Mesenchymal stem cell (in vitro differentiated cells and primary cell): ENCODE data around the gene PUM1.

Source experiments
- DNase-seq: peaks from one replicate; pipeline ENCODE4 v3.0.0-alpha.2; 2013
- H2AFZ ChIP-seq: one replicate; pipeline ENCODE4 v1.6.1; 2013; ENCODE audit warnings: low read depth, mild to moderate bottlenecking, control low read depth, inconsistent platforms, low read length, moderate library complexity
- H2AK5ac ChIP-seq: 2 replicates; pipeline ENCODE4 v1.6.1; 2013; ENCODE audit warnings: low read length, moderate library complexity, mild to moderate bottlenecking, inconsistent platforms; ENCODE audit not compliant: severe bottlenecking
- H2BK120ac ChIP-seq: one replicate; pipeline ENCODE4 v1.6.1; 2013; ENCODE audit warnings: low read depth, mild to moderate bottlenecking, inconsistent platforms, low read length, moderate library complexity
- H2BK12ac ChIP-seq, 2 experiments: one replicate each; pipeline ENCODE4 v1.6.1; 2013; ENCODE audit warnings: inconsistent platforms in 2 of 2, low read length in 2 of 2, mild to moderate bottlenecking in 2 of 2, moderate library complexity in 2 of 2, control low read depth in 1 of 2
- H2BK15ac ChIP-seq: one replicate; pipeline ENCODE4 v1.6.1; 2013; ENCODE audit warnings: mild to moderate bottlenecking, low read depth, inconsistent platforms; ENCODE audit not compliant: poor library complexity, severe bottlenecking
- H2BK5ac ChIP-seq: 2 replicates; pipeline ENCODE4 v1.6.1; 2013; ENCODE audit warnings: low read depth, mild to moderate bottlenecking, low read length, control low read depth, inconsistent platforms; ENCODE audit not compliant: poor library complexity, severe bottlenecking
- H3K14ac ChIP-seq, 2 experiments: one replicate each; pipeline ENCODE4 v1.6.1; 2013; ENCODE audit warnings: inconsistent platforms in 2 of 2, low read length in 2 of 2, control low read depth in 1 of 2, mild to moderate bottlenecking in 1 of 2, moderate library complexity in 1 of 2
- H3K18ac ChIP-seq, 2 experiments: one replicate each; pipeline ENCODE4 v1.6.1; 2013; ENCODE audit warnings: inconsistent platforms in 2 of 2, low read length in 2 of 2, control low read depth in 1 of 2, low read depth in 1 of 2, mild to moderate bottlenecking in 1 of 2
- H3K23ac ChIP-seq, 2 experiments: one replicate each; pipeline ENCODE4 v1.6.1; 2013; ENCODE audit warnings: inconsistent platforms in 2 of 2, low read length in 2 of 2, mild to moderate bottlenecking in 2 of 2, moderate library complexity in 2 of 2, control low read depth in 1 of 2
- H3K27ac ChIP-seq: 2 replicates; pipeline ENCODE4 v1.5.1; 2013; ENCODE audit warnings: mild to moderate bottlenecking, moderate library complexity, low read length, control low read depth, inconsistent platforms; ENCODE audit not compliant: poor library complexity, severe bottlenecking
- H3K27me3 ChIP-seq, 2 experiments: 2 replicates each; pipeline versions ENCODE4 v1.6.1 to v1.7.0; 2013; ENCODE audit warnings: low read length in 2 of 2, mild to moderate bottlenecking in 2 of 2, moderate library complexity in 2 of 2, control low read depth in 1 of 2, inconsistent platforms in 1 of 2; ENCODE audit not compliant: control insufficient read depth in 1 of 2, insufficient read depth in 1 of 2
- H3K36me3 ChIP-seq, 2 experiments: 2 replicates each; pipeline versions ENCODE4 v1.6.1 to v1.7.0; 2013; ENCODE audit warnings: low read length in 2 of 2, control low read depth in 1 of 2, inconsistent platforms in 1 of 2, low read depth in 1 of 2, mild to moderate bottlenecking in 1 of 2; ENCODE audit not compliant: insufficient read depth in 2 of 2, control insufficient read depth in 1 of 2
- H3K4ac ChIP-seq, 2 experiments: one replicate each; pipeline ENCODE4 v1.6.1; 2013; ENCODE audit warnings: inconsistent platforms in 2 of 2, low read length in 2 of 2, mild to moderate bottlenecking in 2 of 2, moderate library complexity in 2 of 2, control low read depth in 1 of 2, low read depth in 1 of 2
- H3K4me1 ChIP-seq: 2 replicates; pipeline ENCODE4 v1.6.1; 2013; ENCODE audit warnings: low read depth, low read length, control low read depth; ENCODE audit not compliant: control insufficient read depth, insufficient read depth
- H3K4me2 ChIP-seq: 2 replicates; pipeline ENCODE4 v1.6.1; 2013; ENCODE audit warnings: low read length, mild to moderate bottlenecking, inconsistent platforms; ENCODE audit not compliant: poor library complexity, severe bottlenecking
- H3K4me3 ChIP-seq, 2 experiments: 2 replicates each; pipeline versions ENCODE4 v1.5.1 to v1.7.0; 2013; ENCODE audit warnings: low read length in 2 of 2, mild to moderate bottlenecking in 2 of 2, control low read depth in 1 of 2, low read depth in 1 of 2; ENCODE audit not compliant: insufficient read depth in 1 of 2
- H3K79me1 ChIP-seq: replicated peaks from 2 replicates; pipeline ENCODE4 v1.6.1; 2013; ENCODE audit warnings: mild to moderate bottlenecking, control low read depth, low read length, inconsistent platforms; ENCODE audit not compliant: poor library complexity, severe bottlenecking
- H3K9ac ChIP-seq: 2 replicates; pipeline ENCODE4 v1.7.0; 2013; ENCODE audit warnings: mild to moderate bottlenecking, low read length, moderate library complexity
- H3K9me3 ChIP-seq: 2 replicates; pipeline ENCODE4 v1.7.0; 2013; ENCODE audit warnings: mild to moderate bottlenecking, low read length; ENCODE audit not compliant: control insufficient read depth
- H4K8ac ChIP-seq: one replicate; pipeline ENCODE4 v1.6.1; 2013; ENCODE audit warnings: inconsistent platforms, mild to moderate bottlenecking, low read length, moderate library complexity
- H4K91ac ChIP-seq: one replicate; pipeline ENCODE4 v1.6.1; 2013; ENCODE audit warnings: mild to moderate bottlenecking, low read length, inconsistent platforms
- WGBS: methylation state at CpG from one replicate; pipeline ENCODE4 v1.1.7; 2013; ENCODE audit warnings: mixed read lengths; 5-methylcytosine and 5-hydroxymethylcytosine counted together

The PUM1 gene

DNA sequence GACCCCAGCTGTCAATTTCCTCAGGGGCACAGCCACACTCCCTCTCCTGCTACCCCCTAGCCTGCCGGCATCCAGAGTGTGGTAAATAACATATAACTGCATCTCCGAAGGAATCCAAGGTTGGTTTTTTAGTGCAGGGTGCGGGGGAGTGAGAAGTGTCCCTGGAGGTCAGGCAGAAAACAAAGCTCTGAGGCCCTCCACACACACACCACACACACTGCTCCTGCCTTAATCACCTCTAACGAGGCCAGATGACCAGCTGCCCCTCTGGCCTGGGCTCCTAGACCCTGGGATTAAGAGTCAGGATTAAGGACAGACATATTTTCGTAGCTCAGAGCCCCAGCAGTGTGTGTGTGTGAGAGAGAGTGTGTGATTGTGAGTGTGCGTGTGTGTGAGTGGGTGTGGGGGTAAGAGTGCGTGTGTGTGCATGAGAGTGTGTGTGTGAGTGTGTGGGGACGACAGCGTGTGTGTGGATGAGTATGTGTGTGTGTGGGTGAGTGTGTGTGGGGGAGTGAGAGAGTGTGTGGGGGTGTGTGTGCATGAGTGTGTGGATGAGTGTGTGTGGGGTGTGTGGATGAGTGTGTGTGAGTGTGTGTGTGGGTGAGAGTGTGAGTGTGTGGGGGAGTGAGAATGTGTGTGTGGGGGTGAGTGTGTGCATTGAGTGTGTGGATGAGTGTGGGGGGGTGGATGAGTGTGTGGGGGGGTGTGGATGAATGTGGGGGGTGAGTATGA is 171.6 kb downstream of the PUM1 start:
- WGBS: 74% methylated on average over 8 of the region's 9 CpGs

GRCh38 chr1:30892671-30893073 is 172.8 kb downstream of the PUM1 start:
- Histone ChIP-seq H3K14ac (no peak overlapping the region), H3K79me1 (peaks cover 46% of the 10 kb centered on the region), H2AK5ac (no peak overlapping the region), H4K91ac (peak overlapping the region; percentile 6), H2BK5ac (no peak overlapping the region), H2BK120ac (no peak overlapping the region), H2BK15ac (no peak overlapping the region), H3K9ac (no peak overlapping the region), H3K9me3 (no peaks in the 10 kb centered on the region), H3K27me3 (peaks cover 0 to 5% of the 10 kb centered on the region in 2 experiments), H2BK12ac (peak overlapping the region in 1 of 2 experiments; percentile 22), H3K4me3 (no peak overlapping the region), H4K8ac (no peak overlapping the region), H3K23ac (peak overlapping the region in 1 of 2 experiments; percentile 19), H3K27ac (no peak overlapping the region), H3K18ac (peak overlapping the region in 1 of 2 experiments; percentile 71), H3K36me3 (peaks cover 0 to 8% of the 10 kb centered on the region in 2 experiments), H2AFZ (no peak overlapping the region), H3K4ac (no peak overlapping the region), H3K4me2 (no peak overlapping the region), H3K4me1 (peaks cover 32% of the 10 kb centered on the region)
- no peak for DNase-seq
- WGBS: 73% methylated on average over 3 of the region's 6 CpGs

More for the DNA sequence above, 171.6 kb downstream of the PUM1 start:
- Histone ChIP-seq H2BK12ac (peak overlapping the region; percentile 21 to 30), H3K4ac (peak overlapping the region in 1 of 2 experiments; percentile 6), H3K79me1 (peaks cover 51% of the 10 kb centered on the region), H3K27me3 (peaks cover 0 to 5% of the 10 kb centered on the region in 2 experiments), H3K4me3 (no peak overlapping the region), H3K18ac (peak overlapping the region in 1 of 2 experiments; percentile 44), H3K9me3 (no peaks in the 10 kb centered on the region), H3K27ac (no peak overlapping the region), H3K36me3 (peaks cover 0 to 8% of the 10 kb centered on the region in 2 experiments), H4K8ac (peak overlapping the region; percentile 66), H2AFZ (no peak overlapping the region), H2BK15ac (no peak overlapping the region), H3K4me2 (no peak overlapping the region), H2BK5ac (no peak overlapping the region), H4K91ac (peak overlapping the region; percentile 41), H2BK120ac (no peak overlapping the region), H2AK5ac (peak overlapping the region; percentile 28), H3K4me1 (peaks cover 23% of the 10 kb centered on the region), H3K14ac (peak overlapping the region in 1 of 2 experiments; percentile 22), H3K23ac (no peak overlapping the region), H3K9ac (no peak overlapping the region)
- DNase-seq: no peak

DNA sequence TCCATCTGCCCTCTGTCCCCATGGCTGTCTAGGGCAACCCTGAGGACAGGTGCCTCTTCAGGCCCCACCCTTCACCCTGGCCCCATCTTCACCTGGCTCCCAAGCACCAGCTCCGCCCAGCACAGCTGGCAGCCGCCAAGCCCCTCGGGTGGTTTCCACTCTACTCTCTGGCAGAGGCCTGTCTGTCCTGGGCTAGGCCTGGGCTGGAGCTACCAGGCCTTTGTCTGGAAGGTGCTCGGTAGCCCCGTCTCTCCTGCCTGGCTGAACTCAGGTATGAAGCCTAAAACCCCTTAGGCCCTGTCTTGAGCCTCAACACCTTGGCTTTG is 174.3 kb downstream of the PUM1 start:
- peaks cover 53% of the 10 kb centered on the region for H3K79me1 ChIP-seq
- H2BK12ac ChIP-seq: peak overlapping the region in 1 of 2 experiments; percentile 81
- no peak overlapping the region for H3K9ac ChIP-seq
- peaks cover 42% of the 10 kb centered on the region for H3K4me1 ChIP-seq
- WGBS: 93% methylated on average over 5 of the region's 5 CpGs
- H2AK5ac ChIP-seq: no peak overlapping the region
- DNase-seq: no peak
- peak overlapping the region in 1 of 2 experiments; percentile 56 for H3K18ac ChIP-seq
- H2BK120ac ChIP-seq: no peak overlapping the region
- no peak overlapping the region for H4K91ac ChIP-seq
- H2BK15ac ChIP-seq: no peak overlapping the region
- H3K9me3 ChIP-seq: no peaks in the 10 kb centered on the region
- no peak overlapping the region for H3K4me2 ChIP-seq
- H2BK5ac ChIP-seq: no peak overlapping the region
- H2AFZ ChIP-seq: no peak overlapping the region
- H3K4me3 ChIP-seq: no peak overlapping the region
- H4K8ac ChIP-seq: peak overlapping the region; percentile 43
- no peak overlapping the region for H3K14ac ChIP-seq
- H3K27ac ChIP-seq: no peak overlapping the region
- no peak overlapping the region for H3K4ac ChIP-seq
- H3K36me3 ChIP-seq: peaks cover 0 to 8% of the 10 kb centered on the region in 2 experiments
- H3K27me3 ChIP-seq: peaks cover 0 to 1% of the 10 kb centered on the region in 2 experiments
- H3K23ac ChIP-seq: no peak overlapping the region

DNA sequence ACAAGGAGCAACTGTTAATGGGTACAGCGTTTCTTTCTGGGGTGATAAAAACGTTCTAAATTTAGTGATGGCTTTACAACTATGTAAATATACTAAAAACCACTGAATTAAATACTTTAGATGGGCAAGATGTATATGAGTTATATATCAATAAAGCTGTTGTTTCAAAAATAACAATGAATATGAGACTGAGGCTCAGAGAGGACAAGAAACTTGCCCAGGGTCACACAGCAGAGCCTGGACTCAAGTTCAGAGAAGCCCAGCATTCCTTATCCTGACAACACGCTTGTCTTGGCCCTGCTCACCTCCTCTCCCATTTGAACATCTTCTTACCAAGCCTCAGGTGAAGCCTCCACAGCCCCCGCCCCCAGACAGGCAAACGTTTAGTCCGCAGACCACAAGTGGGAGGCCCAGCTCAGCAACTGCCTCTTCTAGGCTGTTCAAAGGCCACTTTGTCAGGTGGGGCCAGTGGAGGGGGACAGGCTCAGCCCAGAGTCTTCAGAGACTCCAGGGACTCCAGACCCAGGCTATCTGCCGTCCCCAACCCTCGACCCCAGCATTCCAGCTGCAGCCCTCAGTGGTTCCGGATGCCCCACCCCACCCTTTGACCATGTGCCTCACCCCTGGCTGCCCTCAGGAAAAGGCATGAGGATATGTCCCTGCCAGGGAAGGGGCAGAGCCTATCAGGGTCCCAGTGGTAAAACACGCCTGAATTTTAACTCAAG is 174.9 kb downstream of the PUM1 start:
- Histone ChIP-seq H2BK15ac (no peak overlapping the region), H3K9me3 (no peaks in the 10 kb centered on the region), H3K4me2 (no peak overlapping the region), H3K27ac (no peak overlapping the region), H4K8ac (peak overlapping the region; percentile 43), H2AK5ac (no peak overlapping the region), H3K4me3 (no peak overlapping the region), H3K23ac (no peak overlapping the region), H3K79me1 (peaks cover 51% of the 10 kb centered on the region), H3K4ac (no peak overlapping the region), H3K14ac (peak overlapping the region in 1 of 2 experiments; percentile 29), H3K9ac (no peak overlapping the region), H4K91ac (peak overlapping the region; percentile 25), H2BK120ac (no peak overlapping the region), H2AFZ (no peak overlapping the region), H3K18ac (peak overlapping the region in 1 of 2 experiments; percentile 56), H3K4me1 (peaks cover 45% of the 10 kb centered on the region), H2BK12ac (peak overlapping the region in 1 of 2 experiments; percentile 81), H2BK5ac (no peak overlapping the region), H3K36me3 (peaks cover 0 to 8% of the 10 kb centered on the region in 2 experiments), H3K27me3 (no peaks in the 10 kb centered on the region)
- WGBS: 87% methylated on average over 8 of the region's 10 CpGs
- DNase-seq: no peak
